GM18868 (cell line): ENCODE results near the gene DPEP1.
A peak's percentile ranks its signal among the peaks of the same experiment; 100 is the strongest.

ENCODE experiments used
- ATAC-seq: cut with Tn5 transposase; IDR thresholded peaks from one replicate; pipeline ENCODE4 v1.9.1; 2021; ENCODE audit warnings: mild to moderate bottlenecking, moderate library complexity; ENCODE audit not compliant: unreplicated experiment

Gene DPEP1

GRCh38 chr16:89678258-89678657 lies 64.8 kb downstream of the DPEP1 start:
- ATAC-seq: no peak

GRCh38 chr16:89685916-89686315 lies 72.5 kb downstream of the DPEP1 start:
- ATAC-seq: no peak

GRCh38 chr16:89686520-89687091 lies 73.2 kb downstream of the DPEP1 start, which contains the start of gene CDK10:
TSS of gene CDK10 (plus strand) at chr16:89686689. CDS start at chr16:89686711, 22 bp downstream.
- ATAC-seq: peak; percentile 80

- peak; percentile 10 for ATAC-seq
Observed at GRCh38 chr16:89687092-89687940, 73.9 kb downstream of the DPEP1 start.
